ENCODE measurements around the gene MESP1. TPM values are rescaled to one million over a fixed set of nuclear protein-coding genes. Genes with fewer than 3 reads are reported as not detected.

The MESP1 gene
- total and polyA plus RNA-seq, 2 of the 8 experiments (the other 6 are each of a cell fraction or from before 2014, with no cell fraction given): 0.15 to 0.23 TPM

- no peak overlapping the region for H2BK120ac ChIP-seq (replicated peaks; ENCODE audit: low read depth, low read length)
- no peaks in the 10 kb centered on the region for H3K36me3 ChIP-seq (ENCODE audit: control insufficient read depth in 2 of 4, insufficient read depth in 4 of 4, low read length in 3 of 4)
- no peak overlapping the region for H4K5ac ChIP-seq (ENCODE audit: insufficient read length, low read depth, low read length)
- no peak overlapping the region for H3K23ac ChIP-seq (ENCODE audit: insufficient read length)
- no peaks in the 10 kb centered on the region for H3K79me2 ChIP-seq (ENCODE audit: control insufficient read depth in 1 of 2, insufficient read depth in 2 of 2, low read length in 2 of 2)
- DNase-seq (ENCODE audit: low read depth in 1 of 2, low spot score in 2 of 2) (no peak), FAIRE-seq (no peak)
- no peak overlapping the region for H2AK5ac ChIP-seq (ENCODE audit: low read depth, low read length)
- no peaks in the 10 kb centered on the region for H4K20me1 ChIP-seq (replicated peaks in 1 of 2; ENCODE audit: control insufficient read depth in 1 of 2, insufficient read depth in 2 of 2, low read length in 2 of 2)
- H3K9me3 ChIP-seq (ENCODE audit: insufficient read depth in 2 of 2, low read depth in 1 of 2, low read length in 1 of 2): peaks cover 0 to 3% of the 10 kb centered on the region in 2 experiments; a peak in 2 of 4 replicates
- H3K4me2 ChIP-seq (ENCODE audit: insufficient read depth in 1 of 2, low read depth in 2 of 2, low read length in 2 of 2): no peak overlapping the region
- POLR2A ChIA-PET (ENCODE audit: partially characterized antibody): interaction anchor here (0.6 kb wide), 1 partner anchor 138 kb away, joined by 3 read pairs; no protein-coding TSS in a partner anchor
- no peak overlapping the region for H3K27ac ChIP-seq (ENCODE audit: low read depth, low read length)
- H4K8ac ChIP-seq (ENCODE audit: extremely low read depth, insufficient read depth, low read length): no peak overlapping the region
- no peak overlapping the region for H2BK5ac ChIP-seq (ENCODE audit: low read depth, low read length)
- no peak overlapping the region for H3K4me3 ChIP-seq (ENCODE audit: extremely low read depth in 1 of 4, insufficient read depth in 2 of 4, low read depth in 3 of 4, low read length in 4 of 4)
- 95% methylated on average over 10 of the region's 10 CpGs; no CpG with 5 or more reads in 1 of the 2 experiments for WGBS, 2 experiments (ENCODE audit: extremely low coverage in 1 of 2, insufficient coverage in 1 of 2, insufficient read length in 1 of 2, insufficient replicate concordance in 2 of 2, low coverage in 1 of 2, low lambda C conversion rate in 2 of 2, missing lambda C conversion rate in 1 of 2)
- no peak overlapping the region for H3K14ac ChIP-seq (ENCODE audit: insufficient read length)
- no peaks in the 10 kb centered on the region for H3K23me2 ChIP-seq (ENCODE audit: low read depth, low read length)
- H2BK20ac ChIP-seq (ENCODE audit: low read length): no peak overlapping the region
- H3K9ac ChIP-seq (replicated peaks in 1 of 4; ENCODE audit: extremely low read depth in 1 of 4, low read depth in 3 of 4, low read length in 3 of 4): no peak overlapping the region
- no peak overlapping the region for H3K56ac ChIP-seq (replicated peaks; ENCODE audit: insufficient read length, low read depth, low read length)
- H3K18ac ChIP-seq (ENCODE audit: extremely low read depth, low read length): no peak overlapping the region
- H3K79me1 ChIP-seq (ENCODE audit: low read depth, low read length): no peaks in the 10 kb centered on the region
- CTCF ChIA-PET (ENCODE audit: partially characterized antibody): interaction anchor here (0.6 to 2.9 kb wide), 7 partner anchors 9 to 175 kb away, joined by 3 to 7 read pairs (median 4); no protein-coding TSS in a partner anchor
- H3K27me3 ChIP-seq (replicated peaks in 1 of 4; ENCODE audit: control insufficient read depth in 3 of 4, extremely low read depth in 1 of 4, insufficient read depth in 3 of 4, low read length in 3 of 4): no peaks in the 10 kb centered on the region; a peak in 1 of 7 replicates
- H2BK12ac ChIP-seq (ENCODE audit: low read depth, low read length): no peak overlapping the region
- no peak overlapping the region for H3K4ac ChIP-seq (replicated peaks; ENCODE audit: insufficient read length, low read depth, low read length)
- H4K91ac ChIP-seq (replicated peaks; ENCODE audit: insufficient read length, low read length): no peak overlapping the region
- no peaks in the 10 kb centered on the region for H3K4me1 ChIP-seq (replicated peaks in 1 of 4; ENCODE audit: control insufficient read depth in 3 of 4, insufficient read depth in 4 of 4, low read length in 3 of 4)
- no peak overlapping the region for H2AFZ ChIP-seq (ENCODE audit: low read length)
- H2BK15ac ChIP-seq (ENCODE audit: low read length): no peak overlapping the region
- TF ChIP-seq SIN3A (conservative IDR thresholded peaks at IDR 0.05 in 1 of 2, IDR thresholded peaks at IDR 0.05 in 1 of 2; ENCODE audit: low read depth in 1 of 2, low read length in 2 of 2): no peak
- no peak for TF ChIP-seq YY1 (IDR thresholded peaks at IDR 0.05; ENCODE audit: low read depth, low read length)
- TF ChIP-seq CHD1 (IDR thresholded peaks at IDR 0.05; ENCODE audit: low read depth, low read length): no peak
- no peak for TF ChIP-seq MAFK (IDR thresholded peaks at IDR 0.05; ENCODE audit: low read depth, low read length)
- TF ChIP-seq TEAD4 (IDR thresholded peaks at IDR 0.05; ENCODE audit: low read depth, low read length): no peak
- TF ChIP-seq ATF2 (IDR thresholded peaks at IDR 0.05; ENCODE audit: low read length): no peak
- no peak for TF ChIP-seq SP1 (IDR thresholded peaks at IDR 0.05; ENCODE audit: low read depth, low read length)
- TF ChIP-seq POLR2AphosphoS5 (IDR thresholded peaks at IDR 0.05; ENCODE audit: low read depth, low read length): no peak
Observed at GRCh38 chr15:89790206-89790605, 39.2 kb upstream of the MESP1 start.
